Measurements from ENCODE around the gene IFI27L1.

Gene IFI27L1

DNA sequence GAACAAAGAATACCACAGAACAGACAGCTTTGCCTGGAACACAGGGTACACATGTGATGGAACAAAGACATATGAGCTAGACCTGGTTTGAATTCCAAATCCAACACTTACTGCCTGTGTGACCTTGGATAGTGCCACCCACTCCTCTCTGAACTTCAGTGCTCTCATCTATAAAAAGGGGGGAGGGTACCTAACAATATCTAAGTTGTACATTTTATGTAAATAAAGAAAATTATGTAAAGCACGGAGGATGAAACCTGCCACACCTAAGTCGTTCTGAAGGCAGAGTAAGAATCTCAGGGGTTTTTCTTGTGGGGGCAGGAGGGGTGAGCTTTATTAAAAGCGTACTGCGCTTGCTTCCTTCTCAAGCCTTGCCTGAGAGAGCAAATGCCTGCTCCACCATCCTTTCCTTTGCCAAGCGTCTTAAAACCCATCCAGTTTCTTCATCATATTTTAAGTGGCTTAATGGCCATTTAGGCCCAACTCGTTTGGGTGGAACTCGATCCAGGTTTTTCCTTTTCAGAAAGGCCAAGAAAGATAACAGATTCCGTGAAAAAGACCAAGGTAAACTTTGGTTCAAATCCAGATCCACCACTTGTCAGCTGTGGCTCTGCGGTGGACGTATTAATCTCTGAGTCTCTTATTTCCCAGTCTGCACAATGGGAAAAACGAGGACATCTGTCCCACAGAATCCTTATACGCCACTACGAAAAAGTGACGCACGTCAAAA is 1.1 kb upstream of the IFI27L1 start:
- no peak for DNase-seq (ENCODE audit: low read depth)

DNA sequence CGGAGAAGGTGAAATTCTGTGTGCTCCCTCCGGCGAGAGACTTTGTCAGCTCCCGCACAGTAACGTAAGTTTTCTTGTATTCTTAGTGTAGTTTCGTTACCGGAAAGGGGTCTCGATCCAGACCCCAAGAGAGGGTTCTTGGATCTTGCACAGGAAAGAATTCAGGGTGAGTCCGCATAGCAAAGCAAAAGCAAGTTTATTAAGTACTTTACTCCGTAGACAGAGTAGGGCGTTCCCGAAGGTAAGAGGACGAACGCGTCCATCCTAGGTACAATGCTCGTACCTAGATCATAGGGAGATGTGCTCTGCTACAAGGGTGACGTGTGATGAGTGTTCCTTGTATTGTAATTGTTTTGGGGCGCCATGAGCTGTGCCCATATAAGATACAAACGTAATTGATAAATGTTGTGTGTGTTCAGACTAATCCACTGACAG is 293 bp downstream of the IFI27L1 start:
- DNase-seq (ENCODE audit: low read depth): no peak

DNA sequence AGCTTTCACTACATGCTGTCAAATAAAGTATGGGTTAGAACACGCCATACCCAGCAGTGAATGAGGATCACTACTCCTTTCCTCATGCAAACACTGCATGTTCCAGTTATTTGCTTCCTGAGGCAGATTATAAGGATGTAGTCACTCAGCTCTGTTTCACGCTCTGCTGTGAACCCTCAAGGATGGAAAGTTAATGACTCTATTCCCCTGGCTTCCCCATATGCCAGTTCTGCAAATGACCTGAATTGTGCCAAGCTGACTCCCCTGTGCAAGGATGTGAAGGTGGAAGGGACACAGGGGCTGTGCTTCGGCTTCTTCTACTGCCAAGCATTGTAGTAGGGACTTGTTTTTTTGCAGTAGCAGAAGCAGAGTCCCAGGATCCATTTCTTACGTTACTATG is 6.8 kb downstream of the IFI27L1 start:
- no peak for DNase-seq (ENCODE audit: low read depth)

DNA sequence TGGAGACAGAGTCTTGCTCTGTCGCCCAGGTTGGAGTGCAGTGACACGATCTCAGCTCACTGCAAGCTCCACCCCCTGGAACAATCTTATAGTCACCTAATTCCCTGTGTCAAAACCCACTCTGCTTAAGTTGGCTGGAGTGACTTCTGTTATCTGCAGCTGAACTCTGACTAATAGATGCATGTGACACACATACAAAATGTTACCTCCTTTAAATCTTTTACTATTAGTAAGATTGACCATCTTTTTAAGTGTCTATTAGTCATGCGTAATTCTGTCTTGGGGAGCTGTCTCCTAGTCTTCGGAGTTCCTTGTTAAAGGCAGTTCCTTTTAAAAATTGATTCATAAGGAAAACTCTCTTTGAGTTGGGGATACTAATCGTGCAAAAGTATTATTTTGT is 7.4 kb downstream of the IFI27L1 start:
- DNase-seq (ENCODE audit: low read depth): no peak

DNA sequence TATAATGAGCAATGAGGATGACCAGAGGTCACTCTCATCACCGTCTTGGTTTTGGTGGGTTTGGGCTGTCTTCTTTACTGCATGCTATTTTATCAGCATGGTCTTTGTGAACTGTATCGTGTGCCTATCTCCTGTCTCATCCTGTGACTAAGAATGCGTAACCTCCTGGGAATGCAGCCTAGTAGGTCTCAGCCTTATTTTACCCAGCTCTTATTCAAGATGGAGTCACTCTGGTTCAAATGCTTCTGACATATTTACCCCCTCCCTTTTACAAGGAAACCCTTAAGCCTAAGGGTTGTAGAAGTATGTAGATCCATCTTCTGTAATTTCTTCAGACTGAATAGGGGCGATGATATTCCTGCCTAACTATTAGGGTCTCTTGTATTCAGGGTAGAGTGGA is 8.4 kb downstream of the IFI27L1 start:
- no peak for DNase-seq (ENCODE audit: low read depth)

DNA sequence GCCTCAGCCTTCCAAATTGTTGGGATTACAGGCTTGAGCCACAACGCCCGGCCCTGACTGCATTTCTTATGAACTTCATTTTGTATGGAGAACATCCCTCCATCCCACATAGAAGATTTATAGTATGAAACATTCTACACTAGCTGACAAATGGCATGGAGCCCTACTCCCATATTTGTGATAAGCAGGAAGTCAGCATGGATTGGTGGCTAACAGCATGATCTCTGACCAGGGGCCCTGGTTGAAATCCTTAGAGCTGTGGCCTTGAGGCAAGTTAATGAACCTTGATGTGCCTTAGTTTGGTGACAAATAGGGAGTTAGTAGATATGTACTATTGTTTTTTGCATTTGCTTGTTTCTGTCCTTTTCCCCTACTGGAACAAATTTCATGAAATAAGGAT is 12.3 kb downstream of the IFI27L1 start:
- no peak for DNase-seq (ENCODE audit: low read depth)

DNA sequence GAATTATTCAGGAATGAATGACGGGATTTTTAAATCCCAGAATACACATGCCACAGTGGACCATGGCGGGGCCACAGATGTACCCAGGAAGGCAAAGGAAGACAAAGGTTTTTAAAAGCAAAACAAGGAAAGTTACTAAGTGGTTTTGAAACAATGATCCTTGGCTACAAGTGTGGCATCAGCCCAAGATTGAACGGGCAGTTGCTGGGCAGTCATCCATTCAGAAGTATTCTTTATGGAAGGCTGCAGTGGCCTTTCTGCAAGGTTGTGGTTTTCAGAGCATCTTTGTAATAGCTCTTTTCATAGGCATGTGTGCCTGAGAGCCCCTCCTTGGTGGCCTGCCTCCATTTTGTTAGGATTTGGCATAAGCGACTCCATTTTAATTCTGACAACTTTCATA is 16.0 kb downstream of the IFI27L1 start:
- DNase-seq (ENCODE audit: low read depth): no peak

DNA sequence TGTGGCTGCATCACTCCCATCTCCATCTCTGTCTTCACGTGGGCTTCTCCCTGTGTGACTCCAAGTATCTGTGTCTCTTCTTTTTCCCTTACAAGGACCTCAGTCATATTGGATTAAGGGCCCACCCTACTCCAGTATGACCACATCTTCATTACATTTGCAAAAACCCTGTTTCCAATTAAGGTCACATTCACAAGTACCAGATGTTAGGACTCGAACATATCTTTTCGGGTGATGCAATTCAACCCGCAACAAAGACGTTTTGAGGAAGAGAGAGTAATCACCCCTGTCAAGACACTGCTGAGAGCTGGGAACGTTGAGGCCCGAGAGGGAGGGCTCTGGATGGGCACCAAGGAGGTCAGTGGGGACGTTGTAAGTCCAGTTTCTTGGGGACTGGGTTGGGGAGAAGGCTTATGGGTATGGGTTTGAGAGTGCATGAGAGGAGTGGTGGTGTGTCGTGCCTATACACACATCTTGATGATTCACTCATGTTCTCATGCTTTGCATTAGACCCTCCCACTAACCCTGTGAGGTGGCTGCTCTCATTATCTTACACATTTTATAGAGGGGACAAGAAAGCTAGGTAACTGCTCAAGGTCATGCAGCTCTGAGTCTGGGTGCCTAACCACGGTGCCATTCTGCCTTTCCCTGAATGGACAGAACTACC is 17.3 kb downstream of the IFI27L1 start:
- DNase-seq (ENCODE audit: low read depth): no peak

DNA sequence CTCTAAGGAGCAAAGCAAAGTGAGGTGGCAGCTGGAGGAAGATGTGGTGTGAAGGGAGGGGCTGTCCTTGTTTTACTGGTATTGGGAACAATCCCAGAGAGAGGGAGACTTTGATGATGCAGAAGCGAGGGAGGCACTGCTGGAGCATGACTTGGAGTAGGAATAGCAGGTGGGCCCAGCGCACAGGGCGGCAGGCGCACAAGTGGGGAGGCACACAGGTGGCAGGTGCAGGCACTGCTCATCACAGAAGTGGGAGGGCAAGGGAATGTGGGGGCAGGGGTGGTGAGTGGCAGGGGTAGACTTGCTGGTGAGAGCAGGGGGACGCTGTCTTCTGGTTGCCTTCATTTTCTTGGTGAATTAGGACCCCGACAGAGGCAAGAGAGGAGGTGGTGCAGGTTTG is 17.9 kb downstream of the IFI27L1 start:
- no peak for DNase-seq (ENCODE audit: low read depth)

DNA sequence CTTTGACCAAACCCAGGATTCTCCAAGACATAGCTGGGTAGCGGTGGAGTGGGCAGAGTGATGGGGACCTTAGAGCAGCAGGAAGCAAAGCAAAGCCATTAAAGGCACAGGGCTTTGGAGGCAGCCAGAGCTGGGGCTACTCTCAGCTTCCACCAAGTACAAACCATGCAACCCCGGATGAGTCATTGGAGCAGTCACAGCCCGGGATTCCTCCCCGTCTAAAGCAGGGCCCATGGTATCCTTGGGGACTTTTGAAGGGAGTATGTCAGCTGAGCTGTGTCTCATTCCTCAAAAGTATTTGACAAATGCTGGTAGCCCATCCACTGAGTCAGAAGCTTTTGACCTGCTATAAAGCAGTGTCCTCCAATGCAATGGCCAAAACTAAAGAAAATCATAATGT is 19.7 kb downstream of the IFI27L1 start:
- DNase-seq (ENCODE audit: low read depth): no peak

DNA sequence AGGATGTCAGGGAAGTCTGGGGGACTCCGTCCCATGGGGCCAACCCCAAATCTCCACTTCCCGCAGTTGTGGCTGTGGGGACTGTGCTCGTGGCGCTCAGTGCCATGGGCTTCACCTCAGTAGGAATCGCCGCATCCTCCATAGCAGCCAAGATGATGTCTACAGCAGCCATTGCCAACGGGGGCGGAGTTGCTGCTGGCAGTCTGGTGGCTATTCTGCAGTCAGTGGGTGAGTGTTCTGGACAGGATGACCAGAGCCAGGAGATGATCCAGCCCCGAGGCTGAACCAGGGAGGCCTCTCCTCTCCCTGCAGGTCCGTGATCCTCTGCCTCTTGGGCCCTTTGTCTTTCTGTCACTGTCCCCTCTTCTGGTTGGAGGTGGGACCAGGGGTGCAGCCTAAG is 20.6 kb downstream of the IFI27L1 start:
- no peak for DNase-seq (ENCODE audit: low read depth)

DNA sequence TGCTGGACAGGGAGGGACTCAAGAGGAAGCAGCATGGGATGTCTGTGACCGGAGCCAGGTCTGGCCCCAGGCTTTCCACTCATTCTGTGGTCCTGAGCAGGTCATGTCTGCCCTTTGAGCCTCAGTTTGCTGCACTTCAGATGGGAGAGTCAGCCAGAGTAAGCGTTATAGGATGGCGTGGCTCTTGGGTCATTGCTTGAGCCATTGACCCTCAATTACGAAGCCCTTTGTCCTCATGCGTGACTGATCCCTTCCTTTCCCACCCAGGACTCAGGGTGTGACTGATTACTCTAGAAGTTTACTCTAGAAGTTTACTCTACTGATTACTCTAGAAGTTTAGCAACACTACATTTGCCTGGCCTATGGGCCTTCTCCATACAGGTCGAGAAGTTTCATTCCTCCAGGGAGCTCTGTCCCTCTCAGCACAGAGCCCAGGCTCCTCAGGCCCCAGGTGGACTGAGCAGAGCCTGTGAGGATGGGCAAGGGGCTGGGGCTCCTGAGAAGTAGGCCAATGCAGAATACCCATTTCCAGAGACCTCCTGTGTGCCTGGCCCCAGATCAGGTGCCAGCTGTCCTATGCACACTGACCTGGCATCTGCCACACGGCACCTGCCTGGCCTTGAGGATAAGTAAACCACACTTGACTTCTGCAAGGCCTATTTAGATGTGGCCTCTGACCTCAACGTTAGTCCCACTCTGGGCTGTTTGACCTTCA is 21.8 kb downstream of the IFI27L1 start:
- no peak for DNase-seq (ENCODE audit: low read depth)

DNA sequence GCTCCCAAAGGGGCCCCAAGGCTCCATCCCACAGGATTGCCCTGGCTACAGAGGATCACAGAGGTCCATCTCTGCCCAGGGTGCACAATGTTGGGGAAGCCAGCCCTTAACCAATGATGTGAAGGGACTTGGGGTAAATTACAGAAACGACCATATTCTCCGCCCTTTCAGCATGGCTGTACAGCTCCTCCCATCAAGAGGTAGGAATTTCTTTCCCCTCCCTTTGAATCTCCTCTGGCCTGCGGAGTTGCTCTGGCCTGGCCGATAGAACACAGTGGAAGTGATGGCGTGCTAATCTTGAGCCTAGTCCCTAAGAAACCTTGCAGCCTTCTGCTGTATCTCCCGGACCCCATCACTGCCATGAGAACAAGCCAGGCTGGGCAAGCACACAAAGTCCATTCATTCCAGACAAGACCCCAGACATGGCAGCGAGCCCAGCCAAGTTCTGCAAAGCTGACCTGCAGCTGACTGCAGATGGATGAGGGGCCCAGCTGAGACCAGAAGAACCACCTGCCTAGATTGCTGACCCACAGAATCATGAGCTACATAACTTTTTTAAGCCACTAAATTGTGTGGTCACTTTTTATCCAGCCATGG is 22.5 kb downstream of the IFI27L1 start:
- DNase-seq (ENCODE audit: low read depth): no peak

DNA sequence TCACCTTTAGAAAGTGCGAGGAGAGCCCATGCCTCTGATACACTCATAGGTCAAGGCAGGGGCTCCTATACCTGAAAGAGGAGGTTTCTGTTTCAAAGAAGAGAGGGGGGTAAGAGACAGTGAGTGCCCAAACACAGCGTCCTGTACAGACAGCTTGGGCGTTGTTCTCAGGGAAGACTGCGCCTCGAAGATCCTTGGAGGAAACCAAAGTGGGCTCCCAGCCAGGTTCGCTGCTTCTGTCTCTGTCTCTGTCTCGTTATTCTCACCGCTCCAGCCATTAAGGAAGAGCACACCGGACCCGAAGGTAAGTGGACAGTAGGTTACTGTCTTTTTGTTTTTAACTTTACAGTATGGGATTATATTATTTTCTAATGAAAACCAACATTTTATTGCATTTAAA is 23.6 kb downstream of the IFI27L1 start:
- DNase-seq (ENCODE audit: low read depth): no peak

DNA sequence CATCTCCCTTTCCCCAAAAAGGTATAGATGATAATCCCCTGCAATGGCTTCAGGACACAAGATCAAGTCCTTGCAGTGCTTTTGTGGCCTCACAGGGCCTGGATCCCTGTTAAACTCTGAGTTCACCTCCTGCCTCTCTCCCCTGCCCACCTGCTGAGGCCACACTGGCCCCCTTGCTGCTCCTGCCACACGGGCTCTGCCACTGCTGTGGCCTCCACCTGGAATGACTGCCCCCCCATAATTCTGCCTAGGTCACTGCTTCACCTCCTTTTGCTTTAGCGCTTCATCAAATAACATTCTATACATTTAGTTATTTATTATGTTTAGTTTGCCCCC is 28.8 kb downstream of the IFI27L1 start:
- DNase-seq (ENCODE audit: low read depth): no peak

DNA sequence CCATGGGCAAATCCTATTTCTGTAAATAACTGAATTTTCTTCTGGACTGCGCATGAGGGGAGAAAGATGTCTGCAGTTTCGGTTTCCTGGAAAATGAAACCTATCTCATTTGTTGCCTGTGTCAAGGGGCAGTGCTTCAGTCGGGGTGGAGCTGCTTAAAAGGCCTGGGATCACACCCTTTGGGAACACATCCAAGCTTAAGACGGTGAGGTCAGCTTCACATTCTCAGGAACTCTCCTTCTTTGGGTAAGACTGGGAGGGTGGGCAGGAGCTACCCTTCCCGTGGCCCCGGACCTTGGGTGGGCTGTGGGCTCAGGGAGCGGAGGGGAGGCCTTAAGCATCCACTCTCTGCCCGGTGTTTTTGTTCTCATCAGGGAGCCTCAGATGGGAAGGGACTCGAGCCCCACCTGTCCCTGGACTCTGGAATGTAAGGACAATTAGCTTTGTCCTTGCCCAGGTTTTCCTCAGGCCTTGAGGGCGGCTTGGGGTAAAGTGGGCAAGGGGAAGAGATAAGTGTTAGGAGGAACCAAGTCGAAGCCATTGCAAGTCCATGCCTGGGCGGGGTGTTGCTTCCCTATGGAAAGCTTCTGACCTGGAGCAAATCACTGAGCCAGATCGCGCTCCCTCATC is 29.6 kb downstream of the IFI27L1 start, which contains the start of gene IFI27:
TSS of gene IFI27 (plus strand) at position 185 of the 630 bp plus-strand sequence.
- no peak for DNase-seq (ENCODE audit: low read depth)

DNA sequence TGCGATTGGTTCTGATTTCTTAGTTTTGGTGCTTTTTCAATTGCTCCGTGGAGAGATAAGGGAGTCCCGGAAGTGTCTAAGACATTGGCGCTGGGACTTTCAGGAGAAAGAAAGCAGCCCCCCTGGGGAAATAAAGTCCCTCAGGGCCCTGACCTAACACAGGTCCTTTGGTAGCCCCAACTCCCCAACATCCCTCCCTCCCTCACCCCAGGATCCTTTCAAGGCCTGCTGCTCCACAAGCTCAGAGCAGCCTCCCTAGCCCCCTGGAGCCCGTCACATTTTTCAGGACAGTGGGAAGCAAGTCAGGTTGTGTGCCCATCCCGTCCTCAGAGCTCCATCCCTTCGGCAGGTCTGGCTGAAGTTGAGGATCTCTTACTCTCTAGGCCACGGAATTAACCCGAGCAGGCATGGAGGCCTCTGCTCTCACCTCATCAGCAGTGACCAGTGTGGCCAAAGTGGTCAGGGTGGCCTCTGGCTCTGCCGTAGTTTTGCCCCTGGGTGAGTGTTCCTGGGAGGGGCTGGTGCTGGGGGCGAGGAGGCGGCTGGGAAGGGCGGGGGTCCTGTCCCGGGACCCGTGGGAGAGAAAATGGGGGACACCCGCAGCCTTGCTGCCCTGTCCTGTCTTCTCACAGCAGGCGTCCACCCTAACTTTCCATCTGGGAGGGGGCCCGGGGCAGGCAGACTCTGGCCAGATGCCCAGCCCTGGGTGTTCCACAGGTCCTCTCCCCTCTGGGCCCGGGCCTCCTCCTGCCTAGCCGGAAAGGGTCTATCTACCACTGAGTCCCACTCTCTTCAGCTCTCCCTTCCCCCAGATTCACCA is 30.4 kb downstream of the IFI27L1 start:
- DNase-seq (ENCODE audit: low read depth): no peak

DNA sequence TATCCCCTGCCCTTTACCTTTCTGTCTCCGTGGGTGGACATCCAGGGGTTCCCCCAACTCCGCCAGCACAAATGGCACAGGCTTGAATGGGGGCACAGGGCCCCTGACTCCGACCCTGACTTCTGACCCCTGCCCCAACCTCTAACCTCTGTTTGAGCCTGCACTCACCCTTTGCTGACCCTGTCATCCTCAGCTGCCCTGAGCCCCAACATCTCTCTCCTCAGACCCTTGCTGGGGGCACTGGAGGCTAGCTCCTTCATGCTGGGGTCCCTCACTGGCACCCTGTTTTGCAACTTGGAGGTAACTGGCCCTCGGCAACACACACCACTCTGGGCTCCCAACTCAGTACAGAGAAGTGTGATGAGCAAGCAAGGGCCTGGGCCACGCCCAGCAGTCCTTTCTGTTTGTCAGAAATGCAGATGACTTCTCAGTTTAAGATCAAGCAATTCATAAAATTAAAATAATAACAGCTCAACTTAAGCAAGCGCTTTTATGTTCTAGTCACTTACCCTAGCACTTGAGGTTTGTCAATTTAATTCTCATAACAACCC is 31.5 kb downstream of the IFI27L1 start:
- no peak for DNase-seq (ENCODE audit: low read depth)

DNA sequence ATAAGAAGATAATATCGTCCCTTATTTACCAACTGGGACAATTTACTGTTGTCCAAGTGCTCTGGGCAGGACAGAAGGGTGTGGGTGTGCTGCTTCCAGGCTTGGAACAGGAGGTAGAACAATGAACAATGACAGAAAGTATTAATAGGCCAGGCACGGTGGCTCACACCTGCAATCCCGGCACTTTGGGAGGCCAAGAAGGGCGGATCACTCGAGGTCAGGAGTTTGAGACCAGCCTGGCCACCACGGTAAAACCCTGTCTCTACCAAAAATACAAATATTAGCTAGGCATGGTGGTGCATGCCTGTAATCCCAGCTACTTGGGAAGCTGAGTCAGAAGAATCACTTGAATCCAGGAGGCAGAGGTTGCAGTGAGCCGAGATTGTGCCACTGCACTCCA is 32.0 kb downstream of the IFI27L1 start:
- DNase-seq (ENCODE audit: low read depth): no peak

DNA sequence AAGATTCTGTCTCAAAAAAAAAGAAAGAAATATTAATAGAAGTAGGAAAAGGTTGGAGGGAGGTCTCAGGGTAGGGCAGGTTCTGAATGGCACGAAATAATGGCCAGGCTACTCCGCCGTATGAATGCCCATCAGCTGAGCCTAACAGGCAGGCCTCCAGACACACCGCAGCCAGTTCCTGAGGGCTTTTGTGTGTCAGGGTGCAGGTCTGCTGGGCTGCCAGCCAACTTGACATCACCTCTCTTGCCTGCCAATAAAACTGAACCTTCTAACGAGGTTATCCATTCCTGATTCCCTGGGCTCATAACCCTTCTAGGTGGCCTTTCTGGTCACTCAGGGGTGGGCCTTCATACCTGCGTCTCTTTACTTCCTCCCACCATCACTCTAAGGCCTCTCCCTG is 32.4 kb downstream of the IFI27L1 start:
- no peak for DNase-seq (ENCODE audit: low read depth)

DNA sequence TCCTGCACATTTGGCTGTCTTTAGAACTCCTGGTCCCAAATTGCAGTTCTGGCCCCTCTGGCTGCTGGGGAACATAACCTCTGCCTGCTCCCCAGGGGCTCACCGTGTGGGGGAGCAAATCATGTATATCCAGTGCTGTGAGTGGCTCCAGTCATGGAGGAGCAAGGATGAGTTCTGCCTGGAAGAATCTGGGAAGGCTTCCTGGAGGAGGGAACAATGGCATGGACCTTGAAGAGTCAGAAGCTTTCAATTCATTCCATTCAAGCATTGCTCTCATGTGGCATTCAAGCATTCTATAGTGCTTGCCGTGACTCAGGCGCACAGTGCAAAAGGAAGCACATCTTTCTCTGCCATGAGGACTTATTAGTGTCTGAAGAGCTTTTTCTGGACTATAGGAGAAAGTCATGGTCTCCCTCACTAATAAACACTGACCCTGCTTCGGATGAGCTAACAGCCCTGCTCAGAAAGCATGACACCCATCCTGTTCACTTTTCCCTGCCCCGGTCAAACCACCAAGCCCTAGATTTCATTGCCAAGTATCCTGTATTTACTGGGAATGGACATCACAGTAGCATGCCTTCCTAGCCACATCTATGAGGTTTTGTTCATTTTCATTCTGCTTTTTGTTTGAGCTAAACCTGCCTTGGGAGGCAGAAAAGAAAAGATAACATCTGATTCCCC is 32.9 kb downstream of the IFI27L1 start:
- DNase-seq (ENCODE audit: low read depth): no peak

Data from activated T-cell treated with anti-CD3 and anti-CD28 coated beads for 24 hours (primary cell).